Spleen (tissue), 7 donors: Measurements from ENCODE around the gene TPPP.

ENCODE experiments used
- CTCF ChIP-seq, 11 experiments: fragments of 200-600 bp in 7 of 11; fragments of 450-650 bp in 4 of 11; sonication (generic) in 4 of 11; IDR thresholded peaks in 8 of 11; conservative IDR thresholded peaks in 3 of 11; 1 replicate in 7 of 11; 2 replicates in 4 of 11; pipeline versions ENCODE4 v1.4.0 to v1.8.0; 2016 to 2021; ENCODE audit warnings: antibody characterized with exemption in 11 of 11, inconsistent platforms in 4 of 11, mild to moderate bottlenecking in 1 of 11
- POLR2A ChIP-seq, 3 donors: fragments of 450-650 bp; IDR thresholded peaks; one replicate each; pipeline ENCODE4 v1.5.1; 2017; ENCODE audit warnings: antibody characterized with exemption in 3 of 3, mild to moderate bottlenecking in 1 of 3
- POLR2AphosphoS5 ChIP-seq, 3 donors: sonication (generic); formaldehyde crosslinking; IDR thresholded peaks; one replicate each; pipeline ENCODE4 v1.5.1; 2017; ENCODE audit warnings: antibody characterized with exemption in 3 of 3
- donor health status: DM: no; HTN: no; CAD: no; lungs with moderate emphysema.
- donor health status: DM: no; HTN: no; CAD: no.
- donor health status: DM: no; HTN: no; CAD: no.

GRCh38 chr5:717143-717542 lies 24.0 kb upstream of the TPPP start:
- TF ChIP-seq POLR2AphosphoS5 (IDR thresholded peaks at IDR 0.05) (no peak), CTCF (IDR thresholded peaks at IDR 0.05 in 8 of 11, conservative IDR thresholded peaks at IDR 0.05 in 3 of 11) (no peak), POLR2A (IDR thresholded peaks at IDR 0.05) (no peak)
